K562 (cell line): ENCODE data around the gene RIC8B. TPM values are rescaled to one million over a fixed set of nuclear protein-coding genes. Genes with fewer than 3 reads are reported as not detected.
A peak's percentile ranks its signal among the peaks of the same experiment; 100 is the strongest.

ENCODE experiments used
- CBFA2T3 ChIP-seq: fragments of 450-650 bp; IDR thresholded peaks from 2 replicates; pipeline ENCODE4 v1.6.1; 2017
- CTBP1 ChIP-seq: fragments of 450-650 bp; IDR thresholded peaks from 2 replicates; pipeline ENCODE4 v1.6.1; 2016; ENCODE audit warnings: borderline replicate concordance
- FOSL1 ChIP-seq: fragments of 200-800 bp; sonication (Bioruptor generic); conservative IDR thresholded peaks from 2 replicates; pipeline ENCODE4 v1.6.1; 2016; ENCODE audit warnings: missing genetic modification characterization, missing compliant biosample characterization
- FOXA3 ChIP-seq, 2 experiments: fragments of 450-650 bp in 1 of 2; sonication (generic) in 1 of 2; formaldehyde crosslinking; IDR thresholded peaks in 1 of 2; conservative IDR thresholded peaks in 1 of 2; 2 replicates each; pipeline versions ENCODE4 v1.4.0 to v1.8.0; 2020 to 2022; ENCODE audit warnings: mild to moderate bottlenecking in 2 of 2, missing genetic modification reagents in 1 of 2
- GTF2F1 ChIP-seq: IDR thresholded peaks from 2 replicates; pipeline ENCODE4 v1.6.1; 2011; ENCODE audit warnings: low read depth, low read length, improper control_type of control experiment
- HDAC2 ChIP-seq: fragments of 450-650 bp; IDR thresholded peaks from 2 replicates; pipeline ENCODE4 v1.6.1; 2016; ENCODE audit warnings: mild to moderate bottlenecking
- HDAC8 ChIP-seq: fragments of 450-650 bp; IDR thresholded peaks from 2 replicates; pipeline ENCODE4 v1.6.1; 2016; ENCODE audit warnings: mild to moderate bottlenecking, missing genetic modification characterization, moderate library complexity, missing compliant biosample characterization
- HNRNPH1 ChIP-seq: fragments of 200-400 bp; formaldehyde crosslinking; optimal IDR thresholded peaks from 2 replicates; pipeline ENCODE3; 2017; ENCODE audit warnings: low read depth, mild to moderate bottlenecking, low read length, moderate library complexity
- HNRNPK ChIP-seq: fragments of 200-400 bp; formaldehyde crosslinking; IDR thresholded peaks from one replicate; pipeline ENCODE4 v1.6.1; 2018; ENCODE audit warnings: mild to moderate bottlenecking, low read depth, low read length; ENCODE audit not compliant: poor library complexity, severe bottlenecking
- JUN ChIP-seq, 2 experiments: sonication (generic) in 1 of 2; formaldehyde crosslinking in 1 of 2; IDR thresholded peaks; 2 replicates each; pipeline versions ENCODE4 v1.6.1 to v1.8.0; 2012 to 2022; ENCODE audit warnings: borderline replicate concordance in 2 of 2, mild to moderate bottlenecking in 2 of 2, improper control_type of control experiment in 1 of 2, low read depth in 1 of 2, low read length in 1 of 2, missing genetic modification reagents in 1 of 2
- JUND ChIP-seq, 2 experiments: IDR thresholded peaks; 2 replicates in 1 of 2; 3 replicates in 1 of 2; pipeline ENCODE4 v1.6.1; 2011; ENCODE audit warnings: borderline replicate concordance in 2 of 2, low read depth in 2 of 2, low read length in 2 of 2, improper control_type of control experiment in 1 of 2, missing biosample characterization in 1 of 2, missing genetic modification characterization in 1 of 2, missing genetic modification reagents in 1 of 2
- MEF2A ChIP-seq: IDR thresholded peaks from 2 replicates; pipeline ENCODE4 v1.6.1; 2011; ENCODE audit warnings: low read depth, mild to moderate bottlenecking, low read length, moderate library complexity; ENCODE audit not compliant: control insufficient read depth
- POLR2H ChIP-seq: IDR thresholded peaks from 2 replicates; pipeline ENCODE4 v1.6.1; 2016; ENCODE audit warnings: missing genetic modification characterization, low read depth, mild to moderate bottlenecking, control low read depth, missing compliant biosample characterization, moderate library complexity
- RFX1 ChIP-seq: fragments of 450-650 bp; IDR thresholded peaks from 2 replicates; pipeline ENCODE4 v1.6.1; 2016; ENCODE audit warnings: mild to moderate bottlenecking, moderate library complexity
- SMARCA4 ChIP-seq: fragments of 450-650 bp; IDR thresholded peaks from 2 replicates; pipeline ENCODE4 v1.6.1; 2016
- SOX6 ChIP-seq: fragments of 450-650 bp; IDR thresholded peaks from 2 replicates; pipeline ENCODE4 v1.6.1; 2014; ENCODE audit warnings: mild to moderate bottlenecking
- SRSF7 ChIP-seq: fragments of 200-400 bp; formaldehyde crosslinking; optimal IDR thresholded peaks from 2 replicates; pipeline ENCODE3; 2017; ENCODE audit warnings: mild to moderate bottlenecking, low read depth, low read length
- polyA plus RNA-seq, 8 experiments: library from polyadenylated mRNA; depleted of rRNA in 4 of 8; stranded (reverse) in 5 of 8; unstranded in 3 of 8; fragments of >200 nt; fragmentation: Nextera tagmentation in 2 of 8; fragmentation: Illumina TruSeq in 1 of 8; extraction: Ambion mirVana in 2 of 8; extraction: Trizol in 1 of 8; gene quantifications; 2 replicates each; pipeline versions ENCODE4 v1.2.1 to v1.2.3, GENCODE V29; 2011 to 2014; ENCODE audit warnings: inconsistent platforms in 1 of 8, missing spikeins in 1 of 8
- total RNA-seq, 7 experiments: library from RNA; depleted of rRNA in 6 of 7; stranded (reverse); fragments of >200 nt in 6 of 7; fragmentation: Illumina TruSeq in 2 of 7; extraction: Trizol in 2 of 7; gene quantifications; 2 replicates each; pipeline versions ENCODE4 v1.2.1 to v1.2.3, GENCODE V29; 2011 to 2021; ENCODE audit warnings: low replicate concordance in 1 of 7
- TF ChIP-seq, protein P1 (sequence below): fragments of 450-650 bp; IDR thresholded peaks from 2 replicates; pipeline ENCODE4 v1.6.1; 2017; ENCODE audit warnings: antibody characterized with exemption
- TF ChIP-seq, protein P2 (sequence below): fragments of 450-650 bp; IDR thresholded peaks from 2 replicates; pipeline ENCODE4 v1.6.1; 2016; ENCODE audit warnings: borderline replicate concordance
- TF ChIP-seq, protein P3 (sequence below): sonication (generic); formaldehyde crosslinking; IDR thresholded peaks from 2 replicates; pipeline ENCODE4 v1.9.0; 2022; ENCODE audit warnings: mild to moderate bottlenecking, missing genetic modification reagents

The RIC8B gene
- total and polyA plus RNA-seq, 9 of the 15 experiments (the other 6 are each of a cell fraction or from before 2014, with no cell fraction given): 0.92 to 8.1 (median 4.8) TPM

DNA sequence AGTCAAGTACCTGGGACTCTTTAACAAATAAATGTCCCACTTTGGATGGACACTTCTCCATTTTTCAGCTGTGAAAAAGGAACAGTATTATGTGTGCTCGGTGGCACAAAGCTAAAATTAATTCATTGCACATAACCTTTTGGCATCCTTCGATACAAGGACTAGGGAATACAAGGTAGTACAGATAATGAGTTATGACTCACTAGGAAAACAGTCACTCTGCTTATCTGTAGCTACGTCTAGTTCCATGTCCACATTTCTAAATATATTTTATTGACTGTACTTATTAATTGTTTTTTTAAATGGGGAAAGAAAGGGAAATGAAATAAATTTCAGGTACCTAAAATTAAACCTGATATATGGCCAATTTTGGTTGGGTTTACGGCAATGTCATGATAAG lies 35.2 kb upstream of the RIC8B start (continued):
- TF ChIP-seq JUN (IDR thresholded peaks at IDR 0.05; ENCODE audit: borderline replicate concordance, low read depth, low read length) (peak; percentile 77; the same call in 1 of the 2 replicates), JUN (CRISPR knock-in tag; IDR thresholded peaks at IDR 0.05; ENCODE audit: borderline replicate concordance) (no peak), POLR2H (tag) (no peak), FOXA3 (CRISPR knock-in tag; conservative IDR thresholded peaks at IDR 0.05 in 1 of 2, IDR thresholded peaks at IDR 0.05 in 1 of 2) (peak in 1 of 2 experiments; percentile 46; a peak in 1 of 4 replicates), SOX6 (peak; percentile 69), GTF2F1 (no peak), HNRNPH1 (no peak), SRSF7 (no peak), HDAC2 (no peak), HDAC8 (tag) (no peak), CBFA2T3 (peak; percentile 83), JUND (IDR thresholded peaks at IDR 0.05; ENCODE audit: borderline replicate concordance, low read depth, low read length) (peak; percentile 95), JUND (tag; IDR thresholded peaks at IDR 0.05; ENCODE audit: borderline replicate concordance, low read depth, low read length) (peak; percentile 95; the same call in 2 of the 3 replicates), CTBP1 (peak; percentile 76), SMARCA4 (peak; percentile 92), HNRNPK (no peak), FOSL1 (tag) (peak; percentile 89), MEF2A (peak; percentile 61; the same call in 1 of the 2 replicates), RFX1 (no peak)
- TF ChIP-seq, protein P1, sequence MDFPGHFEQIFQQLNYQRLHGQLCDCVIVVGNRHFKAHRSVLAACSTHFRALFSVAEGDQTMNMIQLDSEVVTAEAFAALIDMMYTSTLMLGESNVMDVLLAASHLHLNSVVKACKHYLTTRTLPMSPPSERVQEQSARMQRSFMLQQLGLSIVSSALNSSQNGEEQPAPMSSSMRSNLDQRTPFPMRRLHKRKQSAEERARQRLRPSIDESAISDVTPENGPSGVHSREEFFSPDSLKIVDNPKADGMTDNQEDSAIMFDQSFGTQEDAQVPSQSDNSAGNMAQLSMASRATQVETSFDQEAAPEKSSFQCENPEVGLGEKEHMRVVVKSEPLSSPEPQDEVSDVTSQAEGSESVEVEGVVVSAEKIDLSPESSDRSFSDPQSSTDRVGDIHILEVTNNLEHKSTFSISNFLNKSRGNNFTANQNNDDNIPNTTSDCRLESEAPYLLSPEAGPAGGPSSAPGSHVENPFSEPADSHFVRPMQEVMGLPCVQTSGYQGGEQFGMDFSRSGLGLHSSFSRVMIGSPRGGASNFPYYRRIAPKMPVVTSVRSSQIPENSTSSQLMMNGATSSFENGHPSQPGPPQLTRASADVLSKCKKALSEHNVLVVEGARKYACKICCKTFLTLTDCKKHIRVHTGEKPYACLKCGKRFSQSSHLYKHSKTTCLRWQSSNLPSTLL: no peak
- TF ChIP-seq, protein P2, sequence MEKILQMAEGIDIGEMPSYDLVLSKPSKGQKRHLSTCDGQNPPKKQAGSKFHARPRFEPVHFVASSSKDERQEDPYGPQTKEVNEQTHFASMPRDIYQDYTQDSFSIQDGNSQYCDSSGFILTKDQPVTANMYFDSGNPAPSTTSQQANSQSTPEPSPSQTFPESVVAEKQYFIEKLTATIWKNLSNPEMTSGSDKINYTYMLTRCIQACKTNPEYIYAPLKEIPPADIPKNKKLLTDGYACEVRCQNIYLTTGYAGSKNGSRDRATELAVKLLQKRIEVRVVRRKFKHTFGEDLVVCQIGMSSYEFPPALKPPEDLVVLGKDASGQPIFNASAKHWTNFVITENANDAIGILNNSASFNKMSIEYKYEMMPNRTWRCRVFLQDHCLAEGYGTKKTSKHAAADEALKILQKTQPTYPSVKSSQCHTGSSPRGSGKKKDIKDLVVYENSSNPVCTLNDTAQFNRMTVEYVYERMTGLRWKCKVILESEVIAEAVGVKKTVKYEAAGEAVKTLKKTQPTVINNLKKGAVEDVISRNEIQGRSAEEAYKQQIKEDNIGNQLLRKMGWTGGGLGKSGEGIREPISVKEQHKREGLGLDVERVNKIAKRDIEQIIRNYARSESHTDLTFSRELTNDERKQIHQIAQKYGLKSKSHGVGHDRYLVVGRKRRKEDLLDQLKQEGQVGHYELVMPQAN: no peak
- TF ChIP-seq, protein P3, sequence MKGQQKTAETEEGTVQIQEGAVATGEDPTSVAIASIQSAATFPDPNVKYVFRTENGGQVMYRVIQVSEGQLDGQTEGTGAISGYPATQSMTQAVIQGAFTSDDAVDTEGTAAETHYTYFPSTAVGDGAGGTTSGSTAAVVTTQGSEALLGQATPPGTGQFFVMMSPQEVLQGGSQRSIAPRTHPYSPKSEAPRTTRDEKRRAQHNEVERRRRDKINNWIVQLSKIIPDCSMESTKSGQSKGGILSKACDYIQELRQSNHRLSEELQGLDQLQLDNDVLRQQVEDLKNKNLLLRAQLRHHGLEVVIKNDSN (CRISPR knock-in tag): no peak
